ENCODE results near the gene AK9. TPM values are rescaled to one million over a fixed set of nuclear protein-coding genes. Genes with fewer than 3 reads are reported as not detected.

AK9 gene
- total and polyA plus RNA-seq, 9 of the 15 experiments (the other 6 are each of a cell fraction or from before 2014, with no cell fraction given) = 0.59 to 1.9 (median 1.2) TPM

DNA sequence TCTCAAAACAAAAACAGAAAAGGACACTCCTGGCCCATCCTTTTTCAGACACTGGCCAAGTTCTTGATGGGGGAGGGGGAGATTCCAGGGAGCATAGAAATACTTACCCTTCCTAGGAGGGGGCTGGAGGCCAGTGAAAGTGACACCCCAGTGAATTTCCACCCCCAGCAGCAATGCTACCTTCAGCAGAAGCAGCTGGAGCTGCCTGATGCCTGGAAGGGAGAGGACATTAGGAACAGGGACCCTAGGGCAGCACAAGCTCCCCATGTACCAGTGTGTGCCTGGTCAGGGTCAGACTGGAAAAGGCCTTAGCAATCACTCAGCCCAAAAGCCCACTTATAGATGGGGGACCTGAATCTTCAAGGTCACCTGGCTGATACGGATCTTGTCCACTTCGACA, 237.8 kb downstream of the AK9 start:
- WGBS (ENCODE audit: insufficient coverage, low coverage, missing lambda C conversion rate) = 94% methylated on average over 2 of the region's 2 CpGs
- Histone ChIP-seq H4K20me1 (replicated peaks; ENCODE audit: control insufficient read depth, insufficient read depth, low read length) (no peaks in the 10 kb centered on the region), H2AFZ (ENCODE audit: low read depth, low read length) (no peak overlapping the region), H3K4me2 (ENCODE audit: insufficient read depth, low read length) (no peak overlapping the region), H3K27me3 (ENCODE audit: control insufficient read depth in 2 of 2, insufficient read depth in 2 of 2, low read length in 2 of 2) (no peaks in the 10 kb centered on the region), H3K9me3 (replicated peaks; ENCODE audit: control insufficient read depth, insufficient read depth, low read depth, low read length) (no peaks in the 10 kb centered on the region), H3K36me3 (ENCODE audit: control insufficient read depth, insufficient read depth, low read length) (no peaks in the 10 kb centered on the region), H3K27ac (ENCODE audit: extremely low read depth, low read depth, low read length) (no peak overlapping the region), H3K79me2 (ENCODE audit: control insufficient read depth, insufficient read depth, low read length) (no peaks in the 10 kb centered on the region), H3K9ac (ENCODE audit: insufficient read depth in 1 of 2, low read depth in 2 of 2, low read length in 2 of 2) (peak overlapping the region in 1 of 2 experiments; percentile 70; a peak in 2 of 4 replicates), H3K9me1 (ENCODE audit: control insufficient read depth, insufficient read depth, low read length) (no peaks in the 10 kb centered on the region), H3K4me3 (no peak overlapping the region), H3K4me1 (replicated peaks in 1 of 2; ENCODE audit: control insufficient read depth in 2 of 2, insufficient read depth in 2 of 2, low read length in 2 of 2) (peaks cover 5 to 49% of the 10 kb centered on the region in 2 experiments; a peak in 4 of 5 replicates)
- BruUV-seq (replicated peaks) = no TSS peak
- in situ Hi-C loops (cut with MboI) = no loop called here
- DNase-seq (ENCODE audit: extremely low read depth in 1 of 4, low spot score in 3 of 4) (no peak), FAIRE-seq (no peak), ATAC-seq (no peak)
- POLR2A ChIA-PET = interaction anchor here (0.9 to 8.2 kb wide), 4 partner anchors 9 to 70 kb away, joined by 3 to 92 read pairs (median 6); partner anchors contain the start of genes CD164, PPIL6 and SMPD2
- no peak for TF ChIP-seq ETV6 (IDR thresholded peaks at IDR 0.05; ENCODE audit: borderline replicate concordance in 1 of 2, low read depth in 2 of 2, low read length in 1 of 2)
- TF ChIP-seq ETV6 (CRISPR knock-in tag; IDR thresholded peaks at IDR 0.05; ENCODE audit: borderline replicate concordance) = no peak
- TF ChIP-seq ZNF280A (IDR thresholded peaks at IDR 0.05; ENCODE audit: low read depth, partially characterized antibody) = no peak
- TF ChIP-seq ZNF316 (IDR thresholded peaks at IDR 0.05) = no peak
- no peak for TF ChIP-seq HDAC1 (IDR thresholded peaks at IDR 0.05)
- no peak for TF ChIP-seq KDM2B (CRISPR knock-in tag; IDR thresholded peaks at IDR 0.05)
- no peak for TF ChIP-seq ZNF143 (CRISPR knock-in tag; IDR thresholded peaks at IDR 0.05)
- TF ChIP-seq, protein P1, sequence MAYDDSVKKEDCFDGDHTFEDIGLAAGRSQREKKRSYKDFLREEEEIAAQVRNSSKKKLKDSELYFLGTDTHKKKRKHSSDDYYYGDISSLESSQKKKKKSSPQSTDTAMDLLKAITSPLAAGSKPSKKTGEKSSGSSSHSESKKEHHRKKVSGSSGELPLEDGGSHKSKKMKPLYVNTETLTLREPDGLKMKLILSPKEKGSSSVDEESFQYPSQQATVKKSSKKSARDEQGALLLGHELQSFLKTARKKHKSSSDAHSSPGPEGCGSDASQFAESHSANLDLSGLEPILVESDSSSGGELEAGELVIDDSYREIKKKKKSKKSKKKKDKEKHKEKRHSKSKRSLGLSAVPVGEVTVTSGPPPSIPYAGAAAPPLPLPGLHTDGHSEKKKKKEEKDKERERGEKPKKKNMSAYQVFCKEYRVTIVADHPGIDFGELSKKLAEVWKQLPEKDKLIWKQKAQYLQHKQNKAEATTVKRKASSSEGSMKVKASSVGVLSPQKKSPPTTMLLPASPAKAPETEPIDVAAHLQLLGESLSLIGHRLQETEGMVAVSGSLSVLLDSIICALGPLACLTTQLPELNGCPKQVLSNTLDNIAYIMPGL (CRISPR knock-in tag; IDR thresholded peaks at IDR 0.05) = no peak
- TF ChIP-seq RBFOX2 (IDR thresholded peaks at IDR 0.05; ENCODE audit: low read depth, low read length) = no peak
- no peak for TF ChIP-seq PTRF (tag; IDR thresholded peaks at IDR 0.05)
- no peak for TF ChIP-seq HDAC6 (IDR thresholded peaks at IDR 0.05; ENCODE audit: low read depth, low read length)
- no peak for TF ChIP-seq MBD1 (CRISPR knock-in tag; IDR thresholded peaks at IDR 0.05)
- TF ChIP-seq, protein P2, sequence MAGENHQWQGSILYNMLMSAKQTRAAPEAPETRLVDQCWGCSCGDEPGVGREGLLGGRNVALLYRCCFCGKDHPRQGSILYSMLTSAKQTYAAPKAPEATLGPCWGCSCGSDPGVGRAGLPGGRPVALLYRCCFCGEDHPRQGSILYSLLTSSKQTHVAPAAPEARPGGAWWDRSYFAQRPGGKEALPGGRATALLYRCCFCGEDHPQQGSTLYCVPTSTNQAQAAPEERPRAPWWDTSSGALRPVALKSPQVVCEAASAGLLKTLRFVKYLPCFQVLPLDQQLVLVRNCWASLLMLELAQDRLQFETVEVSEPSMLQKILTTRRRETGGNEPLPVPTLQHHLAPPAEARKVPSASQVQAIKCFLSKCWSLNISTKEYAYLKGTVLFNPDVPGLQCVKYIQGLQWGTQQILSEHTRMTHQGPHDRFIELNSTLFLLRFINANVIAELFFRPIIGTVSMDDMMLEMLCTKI (IDR thresholded peaks at IDR 0.05; ENCODE audit: partially characterized antibody) = no peak
- intact Hi-C loops (cut with micrococcal nuclease) = no loop called here
- CTCF ChIA-PET (ENCODE audit: low intra/inter-chr PET ratio) = no interaction called here

All from K562 (cell line).